Neural cell (in vitro differentiated cells): ENCODE data around the gene DNAJB6. TPM values are rescaled to one million over a fixed set of nuclear protein-coding genes. Genes with fewer than 3 reads are reported as not detected.

Experiments used
- H2AFZ ChIP-seq: fragments of 200-600, 300-800 bp; sonication (generic), shearing (Covaris generic); 2 replicates; pipeline ENCODE4 v1.6.0; 2014; ENCODE audit warnings: low read depth, mild to moderate bottlenecking, antibody characterized with exemption, low read length, moderate library complexity
- H3F3A ChIP-seq: fragments of 200-600 bp; shearing (Covaris generic); 2 replicates; pipeline ENCODE4 v1.6.1; 2016; ENCODE audit warnings: mild to moderate bottlenecking, moderate library complexity, mixed read lengths, antibody characterized with exemption, low read length; ENCODE audit not compliant: insufficient read depth, poor library complexity, severe bottlenecking
- H3K27ac ChIP-seq: fragments of 200-600, 300-800 bp; sonication (generic), shearing (Covaris generic); 2 replicates; pipeline ENCODE4 v1.5.1; 2014; ENCODE audit warnings: mild to moderate bottlenecking, low read length, moderate library complexity
- H3K27me3 ChIP-seq: fragments of 300-800, 200-600 bp; sonication (generic), shearing (Covaris generic); 2 replicates; pipeline ENCODE4 v1.6.0; 2014; ENCODE audit warnings: mild to moderate bottlenecking, low read depth, low read length, moderate library complexity; ENCODE audit not compliant: insufficient read depth
- H3K36me3 ChIP-seq: fragments of 300-800, 200-600 bp; sonication (generic), shearing (Covaris generic); 2 replicates; pipeline ENCODE4 v1.5.1; 2014; ENCODE audit warnings: mild to moderate bottlenecking, antibody characterized with exemption, low read length, moderate library complexity; ENCODE audit not compliant: insufficient read depth
- H3K4me2 ChIP-seq: fragments of 300-800, 200-600 bp; sonication (generic), shearing (Covaris generic); 2 replicates; pipeline ENCODE4 v1.6.0; 2014; ENCODE audit warnings: mild to moderate bottlenecking, low read length
- H3K4me3 ChIP-seq: fragments of 300-800, 200-600 bp; sonication (generic), shearing (Covaris generic); 2 replicates; pipeline ENCODE4 v1.5.1; 2014; ENCODE audit warnings: mild to moderate bottlenecking, low read length, moderate library complexity
- H3K79me2 ChIP-seq: fragments of 200-600 bp; shearing (Covaris generic); replicated peaks from 2 replicates; pipeline ENCODE4 v1.6.0; 2014; ENCODE audit warnings: mild to moderate bottlenecking, low read length, moderate library complexity; ENCODE audit not compliant: insufficient read depth
- H3K9ac ChIP-seq: fragments of 300-800, 200-600 bp; sonication (generic), shearing (Covaris generic); 2 replicates; pipeline ENCODE4 v1.6.1; 2016; ENCODE audit warnings: mild to moderate bottlenecking, low read length, mixed read lengths
- H3K9me2 ChIP-seq: fragments of 200-600 bp; shearing (Covaris generic); 2 replicates; pipeline ENCODE4 v1.6.1; 2016; ENCODE audit warnings: mild to moderate bottlenecking, low read length, mixed read lengths; ENCODE audit not compliant: insufficient read depth
- H3K9me3 ChIP-seq: fragments of 200-600, 300-800 bp; sonication (generic), shearing (Covaris generic); 2 replicates; pipeline ENCODE4 v1.6.1; 2016; ENCODE audit warnings: mild to moderate bottlenecking, mixed run types, low read length, moderate library complexity, mixed read lengths
- H4K20me1 ChIP-seq: fragments of 200-600 bp; shearing (Covaris generic); 2 replicates; pipeline ENCODE4 v1.6.1; 2016; ENCODE audit warnings: mild to moderate bottlenecking, mixed run types; ENCODE audit not compliant: insufficient read depth
- EP300 ChIP-seq: fragments of 450-650 bp; conservative IDR thresholded peaks from 2 replicates; pipeline ENCODE4 v1.6.1; 2014; ENCODE audit warnings: antibody characterized with exemption, mild to moderate bottlenecking, moderate library complexity; ENCODE audit not compliant: poor library complexity, severe bottlenecking
- EZH2 ChIP-seq: fragments of 200-600, 300-800 bp; shearing (Covaris generic), sonication (generic); IDR thresholded peaks from 2 replicates; pipeline ENCODE4 v1.6.1; 2014; ENCODE audit warnings: antibody characterized with exemption, low read length, borderline replicate concordance, mild to moderate bottlenecking; ENCODE audit not compliant: insufficient read depth, poor library complexity, severe bottlenecking
- MXI1 ChIP-seq: fragments of 450-650 bp; conservative IDR thresholded peaks from 2 replicates; pipeline ENCODE4 v1.6.1; 2014; ENCODE audit warnings: antibody characterized with exemption, mild to moderate bottlenecking; ENCODE audit not compliant: poor library complexity, severe bottlenecking
- POLR2AphosphoS5 ChIP-seq: IDR thresholded peaks from 2 replicates; pipeline ENCODE4 v1.6.1; 2012
- RAD21 ChIP-seq: fragments of 450-650 bp; conservative IDR thresholded peaks from 2 replicates; pipeline ENCODE4 v1.6.1; 2014; ENCODE audit warnings: antibody characterized with exemption, mild to moderate bottlenecking, moderate library complexity
- SMC3 ChIP-seq: fragments of 450-650 bp; conservative IDR thresholded peaks from 2 replicates; pipeline ENCODE4 v1.6.1; 2014; ENCODE audit warnings: antibody characterized with exemption, mild to moderate bottlenecking, moderate library complexity; ENCODE audit not compliant: poor library complexity
- TAF1 ChIP-seq: IDR thresholded peaks from 2 replicates; pipeline ENCODE4 v1.6.1; 2012; ENCODE audit warnings: low read depth
- polyA plus RNA-seq: library from polyadenylated mRNA; depleted of rRNA; stranded (reverse); fragments of >200 nt; gene quantifications from 2 replicates; pipeline ENCODE4 v1.2.3, GENCODE V29; 2014
- TF ChIP-seq, protein P1 (sequence below): IDR thresholded peaks from 2 replicates; pipeline ENCODE4 v1.6.1; 2012; ENCODE audit warnings: borderline replicate concordance
- TF ChIP-seq, protein P2 (sequence below): fragments of 450-650 bp; IDR thresholded peaks from 2 replicates; pipeline ENCODE4 v1.5.1; 2014; ENCODE audit warnings: antibody characterized with exemption, mild to moderate bottlenecking, moderate library complexity; ENCODE audit not compliant: poor library complexity, severe bottlenecking

Gene DNAJB6
- polyA plus RNA-seq, 1 donor from 2014 or later, result 427 TPM

- H3K9me3 ChIP-seq, result no peaks in the 10 kb centered on the region
- H3F3A ChIP-seq, result no peaks in the 10 kb centered on the region
- no peaks in the 10 kb centered on the region for H3K27me3 ChIP-seq
- no peaks in the 10 kb centered on the region for H3K36me3 ChIP-seq
- H3K9me2 ChIP-seq, result no peaks in the 10 kb centered on the region
- TF ChIP-seq, protein P1, sequence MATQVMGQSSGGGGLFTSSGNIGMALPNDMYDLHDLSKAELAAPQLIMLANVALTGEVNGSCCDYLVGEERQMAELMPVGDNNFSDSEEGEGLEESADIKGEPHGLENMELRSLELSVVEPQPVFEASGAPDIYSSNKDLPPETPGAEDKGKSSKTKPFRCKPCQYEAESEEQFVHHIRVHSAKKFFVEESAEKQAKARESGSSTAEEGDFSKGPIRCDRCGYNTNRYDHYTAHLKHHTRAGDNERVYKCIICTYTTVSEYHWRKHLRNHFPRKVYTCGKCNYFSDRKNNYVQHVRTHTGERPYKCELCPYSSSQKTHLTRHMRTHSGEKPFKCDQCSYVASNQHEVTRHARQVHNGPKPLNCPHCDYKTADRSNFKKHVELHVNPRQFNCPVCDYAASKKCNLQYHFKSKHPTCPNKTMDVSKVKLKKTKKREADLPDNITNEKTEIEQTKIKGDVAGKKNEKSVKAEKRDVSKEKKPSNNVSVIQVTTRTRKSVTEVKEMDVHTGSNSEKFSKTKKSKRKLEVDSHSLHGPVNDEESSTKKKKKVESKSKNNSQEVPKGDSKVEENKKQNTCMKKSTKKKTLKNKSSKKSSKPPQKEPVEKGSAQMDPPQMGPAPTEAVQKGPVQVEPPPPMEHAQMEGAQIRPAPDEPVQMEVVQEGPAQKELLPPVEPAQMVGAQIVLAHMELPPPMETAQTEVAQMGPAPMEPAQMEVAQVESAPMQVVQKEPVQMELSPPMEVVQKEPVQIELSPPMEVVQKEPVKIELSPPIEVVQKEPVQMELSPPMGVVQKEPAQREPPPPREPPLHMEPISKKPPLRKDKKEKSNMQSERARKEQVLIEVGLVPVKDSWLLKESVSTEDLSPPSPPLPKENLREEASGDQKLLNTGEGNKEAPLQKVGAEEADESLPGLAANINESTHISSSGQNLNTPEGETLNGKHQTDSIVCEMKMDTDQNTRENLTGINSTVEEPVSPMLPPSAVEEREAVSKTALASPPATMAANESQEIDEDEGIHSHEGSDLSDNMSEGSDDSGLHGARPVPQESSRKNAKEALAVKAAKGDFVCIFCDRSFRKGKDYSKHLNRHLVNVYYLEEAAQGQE, result no peak
- TF ChIP-seq, protein P2, sequence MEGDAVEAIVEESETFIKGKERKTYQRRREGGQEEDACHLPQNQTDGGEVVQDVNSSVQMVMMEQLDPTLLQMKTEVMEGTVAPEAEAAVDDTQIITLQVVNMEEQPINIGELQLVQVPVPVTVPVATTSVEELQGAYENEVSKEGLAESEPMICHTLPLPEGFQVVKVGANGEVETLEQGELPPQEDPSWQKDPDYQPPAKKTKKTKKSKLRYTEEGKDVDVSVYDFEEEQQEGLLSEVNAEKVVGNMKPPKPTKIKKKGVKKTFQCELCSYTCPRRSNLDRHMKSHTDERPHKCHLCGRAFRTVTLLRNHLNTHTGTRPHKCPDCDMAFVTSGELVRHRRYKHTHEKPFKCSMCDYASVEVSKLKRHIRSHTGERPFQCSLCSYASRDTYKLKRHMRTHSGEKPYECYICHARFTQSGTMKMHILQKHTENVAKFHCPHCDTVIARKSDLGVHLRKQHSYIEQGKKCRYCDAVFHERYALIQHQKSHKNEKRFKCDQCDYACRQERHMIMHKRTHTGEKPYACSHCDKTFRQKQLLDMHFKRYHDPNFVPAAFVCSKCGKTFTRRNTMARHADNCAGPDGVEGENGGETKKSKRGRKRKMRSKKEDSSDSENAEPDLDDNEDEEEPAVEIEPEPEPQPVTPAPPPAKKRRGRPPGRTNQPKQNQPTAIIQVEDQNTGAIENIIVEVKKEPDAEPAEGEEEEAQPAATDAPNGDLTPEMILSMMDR, result no peak
- TF ChIP-seq MXI1 (no peak), RAD21 (no peak), EP300 (no peak), SMC3 (no peak), TAF1 (no peak)
- no peak overlapping the region for H3K4me2 ChIP-seq
- H3K27ac ChIP-seq, result no peak overlapping the region
- no peak overlapping the region for H2AFZ ChIP-seq
- no peak overlapping the region for H3K4me3 ChIP-seq
- H3K9ac ChIP-seq, result no peak overlapping the region
- H4K20me1 ChIP-seq, result no peaks in the 10 kb centered on the region
- H3K79me2 ChIP-seq, result no peaks in the 10 kb centered on the region
These were observed 44.5 kb upstream of the DNAJB6 start for GRCh38 chr7:157292258-157292657.

DNA sequence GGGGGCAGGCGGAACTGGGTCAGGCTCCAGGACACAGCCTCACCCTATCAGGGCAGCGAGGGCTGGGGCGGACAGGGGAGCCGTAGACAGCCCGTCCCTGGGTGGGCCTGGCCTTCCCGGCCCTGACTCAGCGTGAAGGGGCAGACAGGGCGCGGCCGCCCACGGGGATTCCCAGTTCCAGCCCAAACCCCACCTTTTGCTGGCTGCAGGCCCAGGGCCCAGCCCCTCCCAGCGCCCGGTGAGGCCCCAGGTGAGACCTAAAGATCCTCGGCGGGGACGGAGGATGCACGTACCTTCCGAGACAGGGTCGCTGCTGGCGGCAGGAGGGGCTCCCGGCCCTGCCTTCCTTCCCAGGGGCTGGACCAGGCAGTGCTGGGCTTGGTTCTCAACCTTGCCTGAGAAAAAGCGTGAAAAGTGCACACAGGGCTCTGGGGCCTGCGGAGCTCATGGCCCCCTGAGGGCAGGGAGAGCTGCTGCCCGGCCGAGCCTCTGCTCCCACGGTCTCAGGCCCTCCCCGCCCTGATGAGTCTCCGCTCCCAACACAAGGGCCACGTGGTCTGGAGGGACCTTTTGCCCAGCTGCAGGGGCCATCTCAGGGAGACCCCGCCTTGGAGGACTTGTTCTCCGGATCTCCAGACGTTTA is 43.9 kb upstream of the DNAJB6 start:
- TF ChIP-seq SMC3, result no peak
- TF ChIP-seq MXI1, result no peak
- TF ChIP-seq RAD21, result no peak
- TF ChIP-seq, protein P2, result no peak
- TF ChIP-seq, protein P1, result no peak
- TF ChIP-seq POLR2AphosphoS5, result no peak
- TF ChIP-seq EP300, result no peak
- no peak for TF ChIP-seq TAF1
- TF ChIP-seq EZH2, result no peak
- Histone ChIP-seq H3F3A (no peaks in the 10 kb centered on the region), H3K9me2 (no peaks in the 10 kb centered on the region), H3K4me3 (no peak overlapping the region), H3K36me3 (no peaks in the 10 kb centered on the region), H3K4me2 (no peak overlapping the region), H4K20me1 (no peaks in the 10 kb centered on the region), H3K79me2 (no peaks in the 10 kb centered on the region), H3K9me3 (no peaks in the 10 kb centered on the region), H2AFZ (no peak overlapping the region), H3K9ac (no peak overlapping the region), H3K27me3 (no peaks in the 10 kb centered on the region), H3K27ac (no peak overlapping the region)
